Natural killer cell (primary cell): ENCODE data around the gene ARAF. TPM values are rescaled to one million over a fixed set of nuclear protein-coding genes. Genes with fewer than 3 reads are reported as not detected.

ENCODE experiments used
- ATAC-seq, 3 donors: fragments of 150-1000 bp in 2 of 3; fragments of 200-7000 bp in 1 of 3; cut with Tn5 transposase; 1 replicate in 1 of 3; 2 replicates in 2 of 3; pipeline ENCODE4 v1.10.0; 2021; ENCODE audit warnings: mild to moderate bottlenecking in 2 of 3, moderate library complexity in 2 of 3
- DNase-seq, 2 donors: peaks; one replicate each; pipeline versions ENCODE4 v3.0.0 to v3.0.0-alpha.2; 2013 to 2021; ENCODE audit warnings: mixed read lengths in 1 of 2
- H3K27ac ChIP-seq: one replicate; pipeline ENCODE4 v1.5.1; 2013; ENCODE audit warnings: mild to moderate bottlenecking, low read length
- H3K27me3 ChIP-seq: one replicate; pipeline ENCODE4 v1.6.1; 2013; ENCODE audit warnings: low read length; ENCODE audit not compliant: control insufficient read depth, insufficient read depth
- H3K36me3 ChIP-seq: one replicate; pipeline ENCODE4 v1.6.1; 2013; ENCODE audit warnings: low read length; ENCODE audit not compliant: control insufficient read depth, insufficient read depth
- H3K4me1 ChIP-seq: one replicate; pipeline ENCODE4 v1.6.1; 2013; ENCODE audit warnings: low read length; ENCODE audit not compliant: control insufficient read depth, insufficient read depth
- H3K4me3 ChIP-seq: one replicate; pipeline ENCODE4 v1.5.1; 2013; ENCODE audit warnings: low read length
- H3K9me3 ChIP-seq: one replicate; pipeline ENCODE4 v1.6.1; 2013; ENCODE audit warnings: low read length; ENCODE audit not compliant: control insufficient read depth, insufficient read depth
- H3K27ac Mint-ChIP-seq, 2 donors: one replicate each; pipeline ENCODE4 v1.8.0; 2022; ENCODE audit warnings: mild to moderate bottlenecking in 2 of 2, mixed read lengths in 2 of 2, moderate library complexity in 1 of 2
- H3K27me3 Mint-ChIP-seq, 2 donors: one replicate each; pipeline ENCODE4 v1.8.0; 2022; ENCODE audit warnings: low read depth in 2 of 2, mixed read lengths in 2 of 2
- H3K36me3 Mint-ChIP-seq: one replicate; pipeline ENCODE4 v1.8.0; 2022; ENCODE audit warnings: mixed read lengths
- H3K4me1 Mint-ChIP-seq, 2 donors: one replicate each; pipeline ENCODE4 v1.8.0; 2022; ENCODE audit warnings: mixed read lengths in 2 of 2
- H3K4me3 Mint-ChIP-seq: one replicate; pipeline ENCODE4 v1.8.0; 2022; ENCODE audit warnings: mild to moderate bottlenecking, moderate library complexity, mixed read lengths
- H3K9me3 Mint-ChIP-seq, 2 donors: one replicate each; pipeline ENCODE4 v1.8.0; 2022; ENCODE audit warnings: mixed read lengths in 2 of 2
- WGBS: methylation state at CpG from one replicate; pipeline ENCODE4 v1.1.7; 2013; ENCODE audit warnings: missing lambda C conversion rate; ENCODE audit not compliant: insufficient coverage; 5-methylcytosine and 5-hydroxymethylcytosine counted together
- intact Hi-C: fragments of 100-400 bp; cut with micrococcal nuclease; formaldehyde crosslinking; loops from one replicate; pipeline ENCODE4 v1.14.2; 2022
- total RNA-seq, 4 donors: library from RNA; stranded (reverse); fragments of 120-200 nt in 1 of 4; gene quantifications; one replicate each; pipeline versions ENCODE4 v1.2.3 to v1.2.4, GENCODE V29; 2013 to 2022
- TF ChIP-seq, protein P1 (sequence below): fragments of 200-600 bp; IDR thresholded peaks from one replicate; pipeline ENCODE4 v1.8.0; 2022; ENCODE audit warnings: antibody characterized with exemption

ARAF gene
- total RNA-seq, 3 donors from 2014 or later (not counting 1 experiment from before 2014, with no cell fraction given): 162 to 173 (median 169) TPM

GRCh38 chrX:47562615-47563243 lies 1.7 kb downstream of the ARAF start:
- Histone ChIP-seq H3K27me3 (no peaks in the 10 kb centered on the region), H3K27ac (no peak overlapping the region), H3K9me3 (no peaks in the 10 kb centered on the region), H3K36me3 (peaks cover 37% of the 10 kb centered on the region), H3K4me3 (no peak overlapping the region), H3K4me1 (peaks cover 31% of the 10 kb centered on the region)
- H3K36me3 Mint-ChIP-seq: no peaks in the 10 kb centered on the region
- TF ChIP-seq, protein P1, sequence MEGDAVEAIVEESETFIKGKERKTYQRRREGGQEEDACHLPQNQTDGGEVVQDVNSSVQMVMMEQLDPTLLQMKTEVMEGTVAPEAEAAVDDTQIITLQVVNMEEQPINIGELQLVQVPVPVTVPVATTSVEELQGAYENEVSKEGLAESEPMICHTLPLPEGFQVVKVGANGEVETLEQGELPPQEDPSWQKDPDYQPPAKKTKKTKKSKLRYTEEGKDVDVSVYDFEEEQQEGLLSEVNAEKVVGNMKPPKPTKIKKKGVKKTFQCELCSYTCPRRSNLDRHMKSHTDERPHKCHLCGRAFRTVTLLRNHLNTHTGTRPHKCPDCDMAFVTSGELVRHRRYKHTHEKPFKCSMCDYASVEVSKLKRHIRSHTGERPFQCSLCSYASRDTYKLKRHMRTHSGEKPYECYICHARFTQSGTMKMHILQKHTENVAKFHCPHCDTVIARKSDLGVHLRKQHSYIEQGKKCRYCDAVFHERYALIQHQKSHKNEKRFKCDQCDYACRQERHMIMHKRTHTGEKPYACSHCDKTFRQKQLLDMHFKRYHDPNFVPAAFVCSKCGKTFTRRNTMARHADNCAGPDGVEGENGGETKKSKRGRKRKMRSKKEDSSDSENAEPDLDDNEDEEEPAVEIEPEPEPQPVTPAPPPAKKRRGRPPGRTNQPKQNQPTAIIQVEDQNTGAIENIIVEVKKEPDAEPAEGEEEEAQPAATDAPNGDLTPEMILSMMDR: peak; percentile 19
- H3K4me1 Mint-ChIP-seq: peaks cover 10 to 36% of the 10 kb centered on the region in 2 donors
- ATAC-seq (no peak), DNase-seq (peak in 1 of 2 donors; percentile 46)
- H3K27ac Mint-ChIP-seq: peak overlapping the region; percentile 95 to 97
- H3K4me3 Mint-ChIP-seq: peak overlapping the region; percentile 70
- H3K9me3 Mint-ChIP-seq: no peaks in the 10 kb centered on the region
- intact Hi-C loops: loop anchor here (5.0 to 10.0 kb wide), 2 partner anchors 272 to 465 kb away; partner anchors contain the start of gene ZNF81
- H3K27me3 Mint-ChIP-seq: no peaks in the 10 kb centered on the region
- WGBS: 93% methylated on average over 9 of the region's 13 CpGs

DNA sequence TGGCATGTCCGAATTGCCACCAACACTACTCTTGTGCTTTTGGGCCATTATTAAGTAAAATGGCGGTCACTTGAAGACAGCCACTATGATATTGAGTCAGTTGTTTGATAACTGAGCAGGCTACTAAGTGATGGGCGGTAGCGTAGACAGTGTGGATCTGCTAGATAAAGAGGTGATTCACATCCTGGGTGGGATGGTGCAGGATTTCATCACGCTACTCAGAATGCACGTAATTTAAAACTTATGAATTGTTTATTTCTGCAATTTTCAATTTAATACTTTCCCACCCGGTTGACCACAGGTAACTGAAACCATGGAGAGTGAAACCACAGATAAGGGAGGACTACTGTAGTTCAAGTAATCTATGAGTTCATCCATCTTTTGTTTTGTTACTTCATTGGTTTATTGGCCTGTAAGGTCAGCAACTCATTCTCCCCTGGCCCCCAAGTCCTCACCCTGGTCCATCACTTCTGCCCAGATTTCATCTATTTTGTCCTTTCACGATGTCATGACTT lies 2.9 kb downstream of the ARAF start:
- peak overlapping the region; percentile 73 for H3K4me3 Mint-ChIP-seq
- H3K27ac Mint-ChIP-seq: peak overlapping the region; percentile 13 to 39
- WGBS: 80% methylated on average over 4 of the region's 8 CpGs

DNA sequence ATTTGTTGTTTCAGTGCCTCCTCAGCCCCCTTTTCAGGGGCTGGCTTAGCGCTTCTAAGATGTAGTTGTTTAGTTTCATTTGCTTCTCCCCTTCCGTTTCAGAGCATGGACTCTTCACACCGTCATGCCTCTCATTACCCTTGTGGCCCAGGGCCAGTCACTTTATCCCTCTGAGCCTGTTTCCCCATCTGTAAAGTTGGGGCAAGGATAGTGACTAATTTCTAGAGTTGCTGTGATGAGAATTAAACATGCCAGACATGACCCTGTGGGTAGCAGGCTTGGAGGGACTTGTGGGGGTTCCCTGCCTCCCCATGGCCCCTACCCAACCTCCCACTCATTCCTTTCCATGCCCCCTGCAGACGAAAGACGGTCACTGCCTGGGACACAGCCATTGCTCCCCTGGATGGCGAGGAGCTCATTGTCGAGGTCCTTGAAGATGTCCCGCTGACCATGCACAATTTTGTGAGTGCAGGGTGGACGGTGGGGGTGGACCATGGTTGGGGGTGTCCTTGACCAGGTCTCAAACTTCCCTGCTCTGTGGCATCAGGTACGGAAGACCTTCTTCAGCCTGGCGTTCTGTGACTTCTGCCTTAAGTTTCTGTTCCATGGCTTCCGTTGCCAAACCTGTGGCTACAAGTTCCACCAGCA lies 3.6 kb downstream of the ARAF start:
- Histone ChIP-seq H3K36me3 (peaks cover 52% of the 10 kb centered on the region), H3K4me3 (no peak overlapping the region), H3K27me3 (no peaks in the 10 kb centered on the region), H3K27ac (no peak overlapping the region), H3K9me3 (no peaks in the 10 kb centered on the region), H3K4me1 (peaks cover 31% of the 10 kb centered on the region)
- Mint-ChIP-seq H3K27ac (peak overlapping the region in 1 of 2 donors; percentile 13), H3K36me3 (no peaks in the 10 kb centered on the region), H3K4me1 (peaks cover 10 to 36% of the 10 kb centered on the region in 2 donors), H3K27me3 (no peaks in the 10 kb centered on the region), H3K9me3 (no peaks in the 10 kb centered on the region), H3K4me3 (peak overlapping the region; percentile 30)
- TF ChIP-seq, protein P1: no peak
- intact Hi-C loops: loop anchor here (5.0 to 10.0 kb wide), 2 partner anchors 270 to 463 kb away; partner anchors contain the start of gene ZNF81
- DNase-seq (no peak), ATAC-seq (no peak)
- 89% methylated on average over 9 of the region's 12 CpGs for WGBS

More for the DNA sequence above, 2.9 kb downstream of the ARAF start:
- TF ChIP-seq, protein P1: no peak
- no peaks in the 10 kb centered on the region for H3K9me3 ChIP-seq
- H3K4me1 ChIP-seq: peaks cover 31% of the 10 kb centered on the region
- no peak for ATAC-seq
- Mint-ChIP-seq H3K27me3 (no peaks in the 10 kb centered on the region), H3K9me3 (no peaks in the 10 kb centered on the region), H3K36me3 (no peaks in the 10 kb centered on the region), H3K4me1 (peaks cover 10 to 36% of the 10 kb centered on the region in 2 donors)
- intact Hi-C loops: loop anchor here (5.0 to 10.0 kb wide), 2 partner anchors 271 to 463 kb away; partner anchors contain the start of gene ZNF81
- no peak for DNase-seq
- no peak overlapping the region for H3K4me3 ChIP-seq
- no peak overlapping the region for H3K27ac ChIP-seq
- H3K36me3 ChIP-seq: peaks cover 45% of the 10 kb centered on the region
- no peaks in the 10 kb centered on the region for H3K27me3 ChIP-seq
